ENCODE data around the gene OR51B2.
"Not testable (repeated sequence)": the region's sequence is repeated elsewhere in the genome, so short reads cannot be mapped to it uniquely, and the experiment has no call there.

Gene OR51B2, protein sequence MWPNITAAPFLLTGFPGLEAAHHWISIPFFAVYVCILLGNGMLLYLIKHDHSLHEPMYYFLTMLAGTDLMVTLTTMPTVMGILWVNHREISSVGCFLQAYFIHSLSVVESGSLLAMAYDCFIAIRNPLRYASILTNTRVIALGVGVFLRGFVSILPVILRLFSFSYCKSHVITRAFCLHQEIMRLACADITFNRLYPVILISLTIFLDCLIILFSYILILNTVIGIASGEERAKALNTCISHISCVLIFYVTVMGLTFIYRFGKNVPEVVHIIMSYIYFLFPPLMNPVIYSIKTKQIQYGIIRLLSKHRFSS

DNA sequence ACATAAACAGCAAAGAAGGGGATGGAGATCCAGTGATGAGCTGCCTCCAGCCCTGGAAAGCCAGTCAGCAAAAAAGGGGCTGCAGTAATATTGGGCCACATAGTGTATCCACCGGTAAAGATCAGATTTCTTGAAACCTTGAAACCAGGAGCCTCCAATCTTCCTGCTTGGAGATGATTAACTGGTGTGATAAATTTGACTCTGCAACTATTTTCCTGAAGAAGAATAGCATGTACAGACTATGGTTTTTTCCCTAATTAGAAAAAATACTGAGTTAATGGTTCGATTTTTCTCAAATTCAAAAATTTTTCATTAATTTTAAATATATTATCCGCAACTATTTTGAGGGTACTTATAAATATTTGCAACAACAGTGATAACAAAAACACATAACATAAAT, at the start of gene OR51B2:
OR51B2 (minus strand) TSS at position 101 of the 400 bp plus-strand sequence; CDS start at position 101, 0 bp downstream.
- DNase-seq = no peak

DNA sequence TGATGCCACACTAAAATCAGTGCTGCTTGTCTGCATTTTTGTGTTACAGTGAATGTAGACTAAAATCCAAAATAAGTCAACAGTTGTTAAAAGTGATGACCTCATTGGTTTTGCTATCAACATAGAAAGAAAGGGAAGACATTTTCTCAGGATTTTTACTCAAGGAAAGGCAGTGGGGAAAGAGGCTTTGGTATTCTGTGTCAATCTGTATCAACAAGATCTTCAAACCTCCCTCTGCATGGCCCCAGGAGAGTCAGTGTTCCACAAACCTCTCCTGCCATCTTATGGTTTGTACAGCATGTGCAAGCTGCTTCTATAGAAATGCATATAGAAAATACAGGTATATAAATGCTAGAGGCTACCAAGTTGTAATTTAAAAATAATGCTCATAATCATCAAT, 45.7 kb upstream of the OR51B2 start:
- no peak for DNase-seq

DNA sequence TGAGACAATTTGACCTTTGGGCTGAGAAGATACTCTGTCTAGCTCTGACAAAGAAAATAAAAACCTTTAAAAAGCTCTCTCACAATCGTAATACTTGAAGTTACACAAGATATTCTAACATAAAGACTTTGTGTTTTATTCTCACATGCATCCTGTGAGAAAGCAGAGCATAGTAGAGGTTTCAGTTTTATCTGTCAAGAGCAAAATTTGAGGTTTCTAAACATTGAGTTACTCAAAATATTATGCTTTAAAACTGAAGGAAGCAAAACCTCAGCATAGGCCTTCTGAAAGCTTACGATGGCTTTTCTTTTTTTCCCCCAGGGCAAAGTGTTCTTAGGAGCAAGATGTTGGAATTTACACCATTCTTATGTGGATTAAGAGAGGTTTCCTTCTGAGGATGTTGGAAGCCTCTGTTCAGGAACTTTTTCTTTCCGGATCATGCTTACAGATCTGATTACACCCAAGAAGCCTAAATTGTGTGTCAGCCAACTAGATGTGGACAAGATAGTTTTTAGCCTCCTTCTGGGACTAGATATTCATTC, 44.5 kb upstream of the OR51B2 start:
- no peak for DNase-seq

DNA sequence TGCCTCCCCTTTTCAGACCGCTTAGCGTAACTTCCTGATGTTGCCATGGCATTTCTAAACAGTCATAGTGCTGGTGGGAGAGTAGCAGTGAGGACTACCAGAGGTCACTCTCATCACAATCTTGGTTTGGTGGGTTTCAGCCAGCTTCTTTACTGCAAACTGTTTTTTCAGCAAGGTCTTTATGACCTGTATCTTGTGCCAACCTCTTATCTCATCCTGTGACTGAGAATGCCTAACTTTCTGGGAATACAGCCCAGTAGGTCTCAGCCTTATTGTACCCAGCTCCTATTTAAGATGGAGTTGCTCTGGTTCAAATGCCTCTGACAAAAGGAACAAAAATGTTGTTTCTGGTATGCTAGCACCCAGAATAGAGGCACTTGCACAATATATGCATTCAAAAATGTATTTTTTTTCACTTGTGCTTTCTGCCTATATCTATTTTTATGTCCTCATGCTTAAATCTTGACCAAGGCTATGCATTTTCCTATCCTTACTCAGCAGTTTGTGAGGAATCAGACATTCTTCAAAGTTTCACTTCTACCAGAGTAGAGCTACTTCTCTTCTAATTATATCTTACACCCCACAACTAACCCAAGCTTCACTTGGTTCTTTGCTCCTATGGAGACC, 43.5 kb upstream of the OR51B2 start:
- DNase-seq = no peak

DNA sequence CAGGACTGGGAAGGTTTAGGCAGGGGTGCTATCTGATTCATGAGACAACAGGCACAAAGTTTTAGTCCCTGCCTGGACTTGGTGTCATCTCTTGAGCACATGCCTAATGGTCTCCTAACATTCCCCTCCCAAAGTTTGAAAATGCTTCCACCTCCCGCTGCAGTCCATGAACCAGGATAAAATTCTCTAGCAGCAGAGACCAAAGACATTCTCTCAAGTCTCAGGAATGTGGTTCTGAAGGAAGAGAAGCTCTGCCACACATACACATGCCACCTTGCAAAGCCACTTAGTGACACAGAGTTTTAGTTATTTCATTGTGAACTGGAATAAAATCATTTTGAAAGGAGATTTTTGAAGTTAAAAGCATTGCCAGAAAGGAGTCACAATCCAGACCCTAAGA, 42.8 kb upstream of the OR51B2 start:
- no peak for DNase-seq

DNA sequence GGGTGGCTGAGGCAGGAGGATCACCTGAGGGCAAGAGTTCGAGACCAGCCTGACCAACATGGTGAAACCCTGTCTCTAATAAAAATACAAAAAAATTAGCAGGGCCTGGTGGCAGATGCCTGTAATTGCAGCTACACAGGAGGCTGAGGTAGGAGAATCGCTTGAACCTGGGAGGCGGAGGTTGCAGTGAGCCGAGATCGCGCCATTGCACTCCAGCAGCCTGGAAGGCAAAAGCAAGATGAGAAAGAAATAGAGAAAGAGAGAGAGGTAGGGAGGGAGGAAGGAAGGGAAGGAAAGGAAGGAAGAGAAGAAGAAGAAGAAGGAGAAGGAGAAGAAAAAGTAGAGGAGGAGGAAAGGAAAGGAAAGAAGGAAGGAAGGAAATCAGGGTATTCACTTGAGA, 42.3 kb upstream of the OR51B2 start:
- not testable (repeated sequence) for DNase-seq

DNA sequence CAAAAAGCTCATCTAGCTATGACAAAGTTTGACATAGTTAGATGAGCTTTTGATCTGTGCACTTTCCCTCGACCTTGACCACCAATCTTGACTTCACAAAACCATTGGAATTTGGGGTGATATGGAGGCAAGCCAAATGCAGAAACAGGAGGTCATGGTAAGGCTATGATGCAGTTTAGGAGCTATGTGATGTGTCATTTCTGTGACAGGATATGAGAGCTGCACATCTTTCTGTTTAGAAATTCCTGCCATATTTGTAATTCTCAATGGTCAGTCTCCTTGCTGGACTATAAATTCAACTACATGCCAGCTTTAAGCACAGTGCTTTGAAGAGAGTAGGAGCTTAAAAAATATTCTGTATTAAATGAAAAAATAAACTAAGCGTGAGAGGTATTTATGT, 40.1 kb upstream of the OR51B2 start:
- DNase-seq = no peak

DNA sequence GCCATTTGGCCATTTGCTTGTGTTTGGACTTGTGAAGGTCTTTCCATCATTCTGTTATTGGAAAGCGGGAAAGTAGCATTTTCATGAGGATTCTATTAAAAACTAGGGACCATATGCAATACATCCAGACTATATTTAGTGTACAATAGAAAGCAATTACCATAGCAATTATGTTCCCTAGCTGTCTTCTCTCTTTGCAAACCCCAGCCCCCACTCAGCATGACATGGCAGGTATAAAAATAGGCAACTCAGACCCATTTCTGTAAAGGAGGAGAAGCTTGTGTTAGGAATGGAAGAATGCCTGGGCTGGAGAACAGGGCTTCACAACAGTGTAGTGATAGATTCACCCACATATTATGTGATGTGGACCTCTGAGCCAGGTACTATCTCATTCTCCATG, 39.6 kb upstream of the OR51B2 start:
- DNase-seq = no peak

DNA sequence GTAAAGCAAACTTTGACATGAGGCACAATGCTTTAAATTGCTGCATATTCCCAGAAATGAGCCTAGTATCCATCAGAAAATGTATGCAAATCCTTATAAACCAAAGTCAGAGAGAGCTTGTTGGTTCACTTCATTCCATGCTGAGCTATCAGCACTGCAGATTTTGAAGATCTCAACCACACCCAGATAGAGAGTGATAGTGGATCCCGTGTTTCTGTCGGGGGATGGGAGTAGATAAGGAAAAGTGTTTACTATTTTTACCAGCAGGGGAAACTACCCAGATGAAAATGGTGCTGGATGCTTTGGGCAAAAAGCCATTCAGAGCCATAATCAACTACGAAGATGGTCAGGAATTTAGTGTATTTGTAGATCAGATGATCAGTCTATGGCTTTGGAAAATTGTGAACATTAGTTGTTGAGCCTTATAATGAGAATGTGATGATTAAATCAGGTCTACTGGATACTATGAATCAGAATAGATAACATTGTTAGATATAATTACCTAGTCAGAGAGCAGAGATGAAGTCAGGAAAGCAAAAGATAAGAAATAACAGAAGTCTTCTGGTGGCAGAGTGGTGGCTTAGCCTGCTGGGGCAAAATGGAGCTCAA, 38.0 kb upstream of the OR51B2 start:
- DNase-seq = no peak

DNA sequence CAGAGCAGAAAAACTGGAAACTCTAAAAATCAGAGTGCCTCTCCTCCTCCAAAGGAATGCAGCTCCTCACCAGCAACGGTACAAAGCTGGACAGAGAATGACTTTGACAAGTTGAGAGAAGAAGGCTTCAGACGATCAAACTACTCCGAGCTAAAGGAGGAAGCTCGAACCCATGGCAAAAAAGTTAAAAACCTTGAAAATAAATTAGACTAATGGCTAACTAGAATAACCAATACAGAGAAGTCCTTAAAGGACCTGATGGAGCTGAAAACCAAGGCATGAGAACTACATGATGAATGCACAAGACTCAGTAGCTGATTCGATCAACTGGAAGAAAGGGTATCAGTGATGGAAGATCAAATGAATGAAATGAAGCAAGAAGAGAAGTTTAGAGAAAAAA, 31.9 kb upstream of the OR51B2 start:
- DNase-seq = not testable (repeated sequence)

DNA sequence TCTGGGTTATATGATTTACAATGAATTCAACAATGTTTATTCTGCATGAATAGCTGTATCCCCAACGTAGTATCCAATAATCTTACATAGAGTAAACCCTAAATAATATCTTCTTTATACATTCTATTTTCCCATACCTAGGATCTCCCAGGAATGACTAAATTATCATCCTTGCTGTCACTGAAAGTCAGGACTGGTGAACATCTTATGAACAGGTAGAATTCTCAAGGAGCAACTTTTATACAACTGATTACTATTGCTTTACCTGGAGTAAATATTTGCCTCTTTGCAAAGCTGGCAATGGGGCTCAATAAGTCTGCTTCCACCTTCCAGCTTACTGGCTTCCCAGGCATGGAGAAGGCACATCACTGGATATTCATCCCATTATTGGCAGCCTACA, 27.1 kb upstream of the OR51B2 start, which contains the start of gene OR51B6:
OR51B6 (plus strand) TSS at position 301 of the 400 bp plus-strand sequence; CDS start at position 301, 0 bp downstream.
- DNase-seq = no peak

DNA sequence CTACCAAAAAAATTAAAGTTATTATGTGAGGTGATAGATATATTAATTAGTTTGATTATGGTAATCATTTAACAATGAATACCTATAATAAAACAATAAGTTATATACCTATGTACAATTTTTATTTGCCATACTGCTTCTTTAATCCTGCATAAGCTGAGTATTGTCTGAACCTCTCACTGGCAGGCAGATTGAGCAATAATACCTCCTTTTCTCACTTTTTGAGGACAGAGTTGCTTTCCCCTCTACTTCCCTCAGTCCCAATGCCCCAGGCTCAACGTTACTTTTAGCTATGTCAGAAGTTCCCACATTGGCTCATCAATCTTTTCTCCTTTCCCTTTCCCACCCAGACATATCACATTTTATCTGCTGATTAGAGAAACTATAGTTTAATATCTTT, 25.5 kb upstream of the OR51B2 start:
- DNase-seq = no peak

DNA sequence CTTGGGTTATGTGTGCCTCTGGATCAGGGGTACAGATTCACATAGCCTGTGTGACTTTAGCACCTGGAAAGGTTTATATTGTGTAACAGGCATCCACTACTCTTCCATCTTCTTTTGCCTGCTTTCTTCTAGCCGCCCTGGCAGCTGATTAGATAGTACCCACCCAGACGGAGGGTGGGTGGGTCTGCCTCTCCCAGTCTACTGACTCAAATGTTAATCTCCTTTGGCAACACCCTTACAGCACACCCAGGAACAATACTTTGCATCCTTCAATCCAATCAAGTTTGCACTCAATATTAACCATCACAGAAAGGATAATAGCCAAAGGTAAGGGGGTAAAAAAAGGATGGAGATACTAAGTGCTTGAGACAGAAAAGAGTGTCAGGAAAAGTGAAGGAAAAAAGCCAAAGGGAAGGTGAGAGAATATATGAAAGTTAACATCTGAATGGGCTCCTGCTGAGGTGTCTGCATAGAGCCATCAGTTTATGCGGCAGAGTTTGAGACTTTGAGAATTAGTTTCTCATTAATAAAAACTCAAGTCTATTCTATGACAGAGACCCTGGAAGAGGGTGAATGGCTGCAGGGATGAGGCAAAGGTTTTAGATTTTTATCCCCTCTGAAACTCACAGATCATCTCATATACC, 24.6 kb upstream of the OR51B2 start:
- no peak for DNase-seq

DNA sequence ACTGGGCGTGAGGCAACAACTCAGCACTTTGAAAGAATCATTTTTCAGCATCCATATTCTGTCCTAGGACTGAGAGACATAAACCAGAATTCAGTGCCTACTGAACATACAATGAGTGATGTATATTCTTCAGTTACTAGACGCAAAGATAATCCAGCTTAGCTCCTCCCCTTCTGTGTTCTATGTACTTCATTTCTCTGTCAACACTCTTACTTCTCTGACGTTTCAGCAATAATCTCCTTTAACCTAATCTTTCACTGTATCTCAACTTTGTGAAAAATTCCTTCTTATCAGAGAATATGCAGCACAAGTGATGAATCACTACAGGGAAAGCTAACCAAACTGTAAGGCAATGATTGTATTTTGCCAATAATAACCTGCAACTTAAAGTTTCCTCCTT, 21.7 kb upstream of the OR51B2 start:
- DNase-seq = no peak

DNA sequence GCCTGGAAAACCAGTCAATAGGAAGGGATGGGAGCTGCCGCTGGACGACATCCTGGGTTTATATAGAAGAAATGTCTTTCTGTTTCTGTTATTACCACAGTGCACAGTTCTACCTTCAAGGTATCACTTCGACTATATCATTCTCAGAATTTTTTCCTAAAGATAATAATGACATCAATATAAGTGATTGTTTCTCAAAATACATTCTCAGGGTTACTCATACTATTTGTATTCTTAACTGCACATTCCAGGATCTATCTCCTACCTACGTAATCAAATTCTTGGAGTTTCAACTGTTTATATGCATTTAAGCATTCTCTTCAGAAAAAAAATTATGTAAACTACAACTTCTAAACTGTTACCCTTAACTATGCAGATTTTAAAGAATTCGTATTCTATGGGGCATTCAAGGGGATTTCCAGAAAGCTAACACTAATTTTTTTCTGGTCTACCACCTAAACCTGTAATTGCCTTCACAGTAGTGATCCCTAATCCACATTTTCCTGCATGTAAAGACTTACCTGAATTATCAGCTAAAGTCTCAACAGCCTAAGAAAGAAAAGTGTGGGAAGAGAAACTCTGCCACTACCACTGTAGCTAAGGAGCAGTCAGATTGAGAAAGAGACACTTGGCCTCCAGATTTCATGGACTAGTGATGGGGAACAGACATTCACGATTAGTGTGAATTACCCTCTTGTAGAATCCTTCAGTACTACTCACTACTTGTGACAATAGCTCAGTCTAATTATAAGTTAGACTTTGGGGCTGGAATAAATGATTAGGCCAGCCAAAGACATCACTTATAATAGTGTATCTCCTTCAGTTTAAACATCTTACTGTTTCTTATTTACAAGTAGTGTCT, 19.6 kb upstream of the OR51B2 start, which contains the start of gene OR51B5:
OR51B5 (minus strand) TSS at position 51 of the 862 bp plus-strand sequence; CDS start at position 51, 0 bp downstream.
- DNase-seq = no peak

DNA sequence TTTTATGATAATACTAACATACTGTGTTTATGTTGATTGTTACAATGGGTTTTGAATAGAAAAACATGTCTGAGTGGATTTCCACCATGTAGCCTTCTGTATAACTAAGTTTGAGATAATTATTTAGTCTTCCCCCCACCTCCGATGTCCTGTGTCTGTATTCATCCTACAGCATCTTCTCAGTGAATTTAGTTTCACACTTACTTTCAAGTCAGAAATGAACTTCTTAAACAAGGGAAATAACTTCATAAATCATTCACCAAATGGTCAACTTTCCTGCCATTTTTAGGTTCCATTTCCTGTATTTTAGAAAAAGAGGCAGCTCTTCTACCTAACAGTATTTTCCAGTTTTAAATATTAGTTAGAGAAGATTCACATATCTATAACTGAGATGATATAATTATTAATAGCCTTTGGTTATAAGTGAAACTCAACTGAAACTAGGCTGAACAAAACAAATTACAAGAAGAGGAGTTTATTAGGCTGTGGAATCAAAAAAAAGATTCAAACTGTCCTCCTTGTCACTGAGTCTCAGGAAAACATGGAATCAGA, 15.8 kb upstream of the OR51B2 start:
- DNase-seq = no peak

DNA sequence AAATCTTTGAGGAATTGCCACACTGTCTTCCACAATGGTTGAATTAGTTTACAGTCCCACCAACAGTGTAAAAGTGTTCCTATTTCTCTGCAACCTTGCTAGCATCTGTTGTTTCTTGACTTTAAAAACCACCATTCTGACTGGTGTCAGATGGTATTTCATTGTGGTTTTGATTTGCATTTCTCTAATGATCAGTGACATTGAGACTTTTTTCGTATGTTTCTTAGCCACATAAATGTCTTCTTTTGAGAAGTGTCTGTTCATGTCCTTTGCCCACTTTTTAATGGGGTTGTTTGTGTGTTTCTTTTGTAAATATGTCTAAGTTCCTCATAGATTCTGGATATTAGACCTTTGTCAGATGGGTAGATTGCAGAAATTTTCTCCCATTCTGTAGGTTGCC, 13.2 kb upstream of the OR51B2 start:
- DNase-seq = not testable (repeated sequence)

DNA sequence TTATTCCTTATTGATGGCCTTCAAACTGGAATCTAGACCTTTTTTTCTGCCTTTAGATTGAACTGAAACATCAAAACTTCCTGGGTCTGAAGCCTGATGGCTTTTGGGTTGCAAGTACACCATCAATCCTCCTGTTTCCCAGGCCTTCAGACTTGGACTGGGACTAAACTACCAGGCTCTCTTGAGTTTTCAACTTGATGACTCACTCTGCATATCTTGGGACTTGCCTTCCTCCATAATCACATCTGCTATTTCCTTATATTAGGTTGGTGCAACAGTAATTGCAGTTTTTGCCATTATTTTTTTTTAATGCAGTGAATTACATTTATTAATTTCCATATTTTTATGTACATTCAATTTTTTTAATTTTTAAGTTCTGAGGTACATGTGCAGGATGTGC, 12.2 kb upstream of the OR51B2 start:
- DNase-seq = no peak

DNA sequence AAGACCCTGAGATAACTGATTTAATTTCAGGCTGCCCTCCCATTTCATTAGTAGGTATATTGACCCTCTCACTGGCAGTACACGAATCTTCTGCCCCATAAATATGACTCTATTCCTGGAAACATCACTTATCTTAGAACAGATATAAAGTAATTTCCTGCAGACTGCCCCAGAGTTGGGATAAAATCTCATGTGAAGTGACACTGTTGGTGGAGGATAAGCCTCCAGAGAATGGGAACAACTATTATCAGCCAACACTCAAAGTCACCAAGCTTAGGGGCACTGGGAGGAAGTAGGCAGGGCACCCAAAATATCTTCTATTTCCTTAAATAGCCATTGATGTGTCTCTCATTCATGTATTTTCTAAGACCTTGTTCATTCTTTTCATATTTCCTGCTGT, 11.1 kb upstream of the OR51B2 start:
- DNase-seq = no peak

DNA sequence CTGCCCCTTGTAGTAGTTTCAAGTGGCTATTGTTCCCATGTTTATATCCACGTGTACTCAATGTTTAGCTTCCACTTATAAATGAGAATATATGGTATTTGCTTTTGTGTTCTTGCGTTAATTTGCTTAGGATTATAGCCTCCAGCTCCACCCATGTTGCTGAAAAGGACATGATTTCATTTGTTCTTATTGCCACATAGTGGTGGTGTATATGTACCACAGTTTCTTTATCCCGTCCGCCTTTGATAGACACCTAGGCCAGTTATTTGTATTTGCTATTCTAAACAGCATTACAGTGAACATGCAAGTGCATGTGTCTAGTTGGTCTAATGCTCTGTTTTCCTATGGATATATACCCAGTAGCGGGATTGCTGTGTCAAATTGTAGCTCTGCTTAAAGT, 6.8 kb downstream of the OR51B2 start:
- no peak for DNase-seq

DNA sequence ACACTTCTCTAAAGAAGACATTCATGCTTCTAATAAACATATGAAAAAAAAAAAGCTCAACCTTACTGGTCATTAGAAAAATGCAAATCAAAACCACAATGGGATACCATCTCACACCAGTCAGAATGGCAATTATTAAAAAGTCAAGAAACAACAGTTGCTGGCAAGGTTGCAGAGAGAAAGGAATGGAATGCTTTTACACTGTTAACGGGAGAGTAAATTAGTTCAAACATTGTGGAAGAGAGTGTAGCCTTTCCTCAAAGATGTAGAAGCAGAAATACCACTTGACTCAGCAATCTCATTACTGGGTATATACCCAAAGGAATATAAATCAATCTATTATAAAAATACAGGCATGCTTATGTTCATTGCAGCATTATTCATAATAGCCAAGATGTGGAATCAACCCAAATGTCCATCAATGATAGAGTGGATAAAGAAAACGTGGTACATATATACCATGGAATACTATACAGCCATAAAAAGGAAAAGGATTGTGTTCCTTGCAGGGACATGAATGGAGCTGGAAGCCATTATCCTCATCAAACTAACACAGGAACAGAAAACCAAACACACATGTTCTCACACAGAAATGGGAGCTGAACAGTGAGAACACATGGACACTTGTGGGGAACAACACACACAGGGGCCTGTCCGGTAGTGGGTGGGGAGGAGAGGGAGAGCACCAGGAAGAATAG, 10.6 kb downstream of the OR51B2 start:
- not testable (repeated sequence) for DNase-seq
